NCI-H446 treated with DMSO at 0.1 percent for 48 hours (cell line): Measurements from ENCODE around the gene LGR6.
A peak's percentile ranks its signal among the peaks of the same experiment; 100 is the strongest.

Source experiments
- DNase-seq: peaks from one replicate; lab custom pipeline; 2025; lab: John Stamatoyannopoulos, UW

Gene LGR6

DNA sequence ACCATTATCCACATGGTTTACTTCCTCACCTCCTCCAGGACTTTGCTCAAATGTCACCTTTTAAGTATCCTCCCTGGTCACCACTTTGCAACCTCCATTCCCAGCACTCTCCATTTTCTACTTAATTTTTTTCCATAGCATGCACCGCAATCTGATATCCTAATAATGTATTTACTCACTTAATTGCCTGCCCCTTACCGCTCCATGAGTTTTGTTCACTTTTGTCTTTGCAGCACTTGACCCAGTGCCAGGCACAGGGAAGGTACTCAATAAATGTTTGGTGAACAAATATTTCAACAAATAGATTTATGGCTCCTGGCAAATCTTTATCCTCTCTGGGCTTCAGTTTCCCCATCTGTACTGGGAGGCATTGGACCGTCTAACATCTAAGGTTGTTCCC is 94.6 kb downstream of the LGR6 start:
- peak; percentile 60 for DNase-seq

DNA sequence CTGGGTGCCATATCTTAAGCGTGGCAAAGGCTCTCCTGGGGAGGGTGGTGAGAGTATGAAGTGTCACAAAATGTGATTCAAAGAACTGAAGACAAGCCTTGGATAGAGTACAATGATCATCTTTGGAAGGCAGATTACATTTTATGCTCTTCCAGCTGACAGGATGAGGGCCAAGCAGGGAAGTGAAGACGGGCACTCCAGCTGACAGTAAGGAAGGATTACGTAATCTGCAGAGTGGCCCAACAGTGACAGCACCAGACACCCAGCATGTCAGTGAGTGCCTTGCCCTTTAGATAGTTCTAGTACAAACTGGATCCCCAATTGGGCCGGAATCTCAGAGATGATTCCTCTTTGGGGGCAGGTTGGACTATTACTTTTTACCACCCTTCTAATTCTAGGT is 95.4 kb downstream of the LGR6 start:
- no peak for DNase-seq

DNA sequence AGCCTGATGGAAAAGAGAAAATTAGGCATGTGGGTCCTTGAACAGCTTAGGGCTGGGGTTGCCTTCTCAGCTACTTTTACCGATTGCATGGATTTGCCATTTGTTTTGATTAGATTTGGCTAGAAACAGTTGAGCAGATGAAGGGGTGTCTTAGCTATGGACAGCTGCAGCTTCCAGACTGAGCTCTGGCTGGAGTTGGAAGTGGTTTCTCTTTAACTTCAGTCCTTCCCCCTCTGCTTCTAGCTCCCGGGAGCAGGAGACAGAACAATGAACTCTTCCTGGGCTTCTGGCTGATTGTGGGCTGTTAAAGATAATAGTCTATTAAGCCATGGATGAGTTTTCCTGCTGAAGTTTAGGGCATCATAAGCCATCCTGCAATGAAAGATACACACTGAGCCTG is 97.4 kb downstream of the LGR6 start:
- peak; percentile 27 for DNase-seq

DNA sequence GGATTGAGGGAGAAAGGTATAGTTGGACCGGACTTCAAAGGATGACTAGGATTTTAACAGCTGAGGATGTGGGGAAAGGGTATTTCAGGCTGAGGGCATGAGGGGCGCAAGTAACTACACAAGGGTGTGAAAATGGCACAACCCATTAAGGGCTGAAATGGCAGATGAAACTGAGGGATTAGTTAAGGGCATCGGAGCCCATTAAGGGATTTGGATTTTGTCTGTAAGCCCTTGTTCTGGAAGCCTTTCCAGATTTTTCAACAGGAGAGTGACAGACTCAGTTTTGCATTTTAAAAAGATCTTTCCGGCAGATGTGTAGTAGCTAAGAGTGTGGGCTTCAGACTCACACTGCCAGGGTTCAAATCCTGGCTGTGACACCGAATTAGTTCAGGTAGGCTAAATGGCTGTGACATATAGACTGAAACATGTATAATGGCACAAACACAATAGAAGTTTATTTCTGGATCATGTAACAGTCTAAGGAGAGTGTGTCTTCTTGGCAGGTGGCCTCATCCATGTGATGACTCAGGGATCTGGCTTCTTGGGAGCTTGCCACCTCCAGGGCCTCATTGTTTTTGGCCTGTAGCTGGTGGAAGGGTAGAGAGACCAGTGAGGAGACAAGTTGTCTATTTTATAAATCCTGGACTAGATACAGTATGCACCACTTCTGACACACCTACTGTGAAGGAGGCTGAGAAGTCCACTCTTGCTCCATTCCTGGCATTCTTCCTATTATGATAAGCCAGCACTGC is 98.5 kb downstream of the LGR6 start:
- peak; percentile 90 for DNase-seq

DNA sequence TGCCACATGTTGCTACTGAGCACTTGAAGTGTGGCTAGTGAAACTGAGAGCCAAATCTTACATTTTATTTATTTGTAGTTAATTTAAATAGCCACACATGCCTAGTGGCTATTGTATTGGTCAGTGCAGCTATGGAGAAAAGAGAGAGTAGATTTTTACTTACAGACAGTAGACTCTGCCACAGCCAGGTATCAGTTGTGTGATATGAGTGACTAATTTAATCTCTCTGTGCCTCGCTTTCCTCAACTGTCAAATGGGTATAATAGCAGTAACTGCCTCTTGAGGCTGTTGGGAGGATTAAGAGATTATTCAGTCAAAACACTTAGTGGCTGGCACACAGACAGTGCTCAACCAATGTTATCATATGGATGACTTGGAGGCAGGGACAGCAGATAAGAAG is 99.2 kb downstream of the LGR6 start:
- DNase-seq = no peak

DNA sequence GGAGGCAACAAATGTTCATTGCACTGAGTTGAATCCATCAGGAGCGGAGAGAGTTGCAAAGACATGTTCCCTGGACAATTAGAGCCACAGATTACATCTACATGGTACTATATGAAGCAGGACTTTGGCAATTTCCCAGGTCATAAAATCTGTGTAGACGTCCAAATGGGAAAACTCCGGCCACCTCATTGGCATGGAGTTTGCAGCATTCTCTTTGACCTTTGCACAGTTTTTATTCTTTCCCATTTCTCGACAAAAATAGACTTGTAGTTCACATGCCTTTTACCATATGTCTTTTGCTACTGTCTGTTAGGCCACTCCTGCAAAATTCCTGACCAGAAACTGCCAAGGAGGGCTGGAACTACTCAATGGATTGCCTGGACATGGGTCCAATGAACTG is 100.0 kb downstream of the LGR6 start:
- no peak for DNase-seq

DNA sequence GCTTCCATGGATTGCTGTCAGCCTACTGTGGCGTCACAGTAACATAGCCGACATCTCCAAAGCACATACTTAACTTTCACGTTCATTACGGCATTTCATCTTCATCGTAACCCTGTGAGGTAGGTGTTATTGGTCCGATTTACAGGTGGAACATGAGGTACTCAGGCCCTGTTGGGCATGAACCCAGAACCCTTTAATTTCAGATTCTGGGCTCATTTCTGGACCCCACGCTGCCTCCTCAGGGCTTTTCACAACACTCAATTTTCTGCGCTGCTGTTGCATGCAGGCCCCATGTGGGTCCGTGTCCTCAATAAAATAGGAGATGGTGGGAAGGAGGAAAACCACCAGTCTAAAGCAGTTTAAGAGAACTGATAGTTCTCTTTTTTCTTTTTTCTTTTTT is 108.6 kb downstream of the LGR6 start:
- no peak for DNase-seq

DNA sequence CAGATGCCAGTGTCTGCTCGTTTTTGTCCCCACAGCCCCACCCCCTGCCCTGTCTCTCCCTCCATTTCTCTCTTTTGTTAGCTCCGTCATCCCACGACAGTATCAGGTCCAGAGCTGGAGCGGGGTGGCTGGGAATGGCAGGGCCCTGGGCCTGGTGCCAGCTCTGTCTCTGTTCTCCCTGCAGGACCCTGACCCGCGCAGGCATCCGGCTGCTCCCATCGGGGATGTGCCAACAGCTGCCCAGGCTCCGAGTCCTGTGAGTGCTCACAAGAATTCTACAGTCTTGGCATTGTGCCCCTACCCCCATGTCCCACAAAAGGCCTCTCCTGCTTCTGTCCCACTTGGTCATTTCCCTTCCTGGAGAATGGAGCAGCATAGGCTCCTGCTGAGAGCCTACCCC is 110.8 kb downstream of the LGR6 start:
- DNase-seq = peak; percentile 20

DNA sequence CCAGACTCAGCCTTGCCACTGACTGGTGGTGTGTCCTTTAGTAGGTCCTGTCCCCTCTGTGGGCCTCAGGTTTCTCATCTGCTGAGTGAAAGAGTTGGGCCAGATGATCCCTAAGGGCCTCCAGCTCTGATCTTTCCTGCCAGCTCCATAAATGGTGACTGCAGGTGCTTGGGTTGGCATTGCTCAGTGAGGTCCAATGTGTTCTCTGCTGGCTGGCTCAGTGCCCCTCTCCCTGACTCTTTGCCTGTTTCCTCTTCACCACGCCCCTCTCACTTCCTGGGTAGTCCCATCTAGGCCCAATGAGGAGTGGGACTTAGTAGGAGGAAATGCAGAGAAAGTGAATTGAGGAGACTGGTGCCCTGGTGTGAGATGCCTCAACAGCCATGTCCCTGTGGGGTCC is 111.6 kb downstream of the LGR6 start:
- no peak for DNase-seq

DNA sequence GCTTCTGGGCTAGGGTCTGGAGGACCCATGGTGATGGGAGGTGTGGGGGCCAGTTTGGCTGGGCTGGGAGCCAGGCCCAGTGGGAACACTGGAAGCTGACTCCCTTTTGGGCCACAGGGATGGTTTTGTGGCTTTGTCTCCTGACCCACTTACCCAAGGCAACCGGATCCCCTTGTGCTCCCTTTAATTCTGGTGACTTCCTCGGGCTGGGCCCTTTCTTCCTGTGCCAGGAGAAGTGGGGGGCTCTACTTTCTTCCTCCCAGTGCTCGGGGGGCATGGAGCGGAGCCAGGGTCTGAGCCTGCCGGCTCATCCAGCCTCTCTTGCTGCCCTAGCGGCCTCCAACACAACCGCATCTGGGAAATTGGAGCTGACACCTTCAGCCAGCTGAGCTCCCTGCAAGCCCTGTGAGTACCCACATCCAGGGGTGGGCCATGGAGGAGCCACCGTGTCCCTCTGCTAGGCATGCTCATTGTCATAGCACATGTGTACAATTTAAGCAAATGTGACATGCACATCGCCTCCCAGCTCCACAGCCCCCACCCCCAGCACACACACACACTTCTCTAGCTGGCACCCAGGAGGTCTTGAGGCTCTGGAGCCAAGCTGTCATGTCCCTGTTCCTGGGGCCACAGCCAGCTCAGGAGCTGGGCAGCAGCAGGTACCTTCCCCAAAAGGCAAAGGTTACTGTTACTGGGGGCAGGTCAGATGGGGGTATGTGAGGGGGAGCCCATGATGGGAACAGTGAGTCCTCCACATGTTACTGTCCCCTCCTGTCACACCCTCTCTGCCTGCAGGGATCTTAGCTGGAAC is 113.1 kb downstream of the LGR6 start:
- DNase-seq = no peak

DNA sequence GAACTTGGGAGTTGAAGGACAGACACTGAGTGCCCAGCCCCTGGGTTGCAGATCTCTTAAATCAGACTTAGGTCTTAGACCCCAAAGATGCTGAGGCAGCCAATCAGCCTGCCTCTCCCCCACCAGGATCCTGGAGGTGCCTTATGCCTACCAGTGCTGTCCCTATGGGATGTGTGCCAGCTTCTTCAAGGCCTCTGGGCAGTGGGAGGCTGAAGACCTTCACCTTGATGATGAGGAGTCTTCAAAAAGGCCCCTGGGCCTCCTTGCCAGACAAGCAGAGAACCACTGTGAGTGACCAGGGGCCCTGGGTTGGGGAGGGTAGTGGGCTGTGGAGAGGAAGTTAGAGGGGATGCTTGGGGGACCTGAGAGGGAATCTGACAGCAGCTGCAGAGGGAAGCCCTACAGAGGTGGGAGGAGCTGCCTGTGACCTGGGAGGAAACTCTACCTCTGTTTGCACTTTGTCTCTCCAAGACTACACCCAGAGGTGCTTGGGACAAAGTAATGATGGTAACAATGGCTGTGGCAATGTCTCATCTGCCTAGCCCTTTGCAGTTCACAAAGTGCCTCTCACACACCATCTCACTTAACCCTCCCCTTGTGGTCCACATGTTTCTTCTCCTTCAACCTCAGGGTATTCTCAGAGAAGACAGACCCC is 116.6 kb downstream of the LGR6 start:
- no peak for DNase-seq

DNA sequence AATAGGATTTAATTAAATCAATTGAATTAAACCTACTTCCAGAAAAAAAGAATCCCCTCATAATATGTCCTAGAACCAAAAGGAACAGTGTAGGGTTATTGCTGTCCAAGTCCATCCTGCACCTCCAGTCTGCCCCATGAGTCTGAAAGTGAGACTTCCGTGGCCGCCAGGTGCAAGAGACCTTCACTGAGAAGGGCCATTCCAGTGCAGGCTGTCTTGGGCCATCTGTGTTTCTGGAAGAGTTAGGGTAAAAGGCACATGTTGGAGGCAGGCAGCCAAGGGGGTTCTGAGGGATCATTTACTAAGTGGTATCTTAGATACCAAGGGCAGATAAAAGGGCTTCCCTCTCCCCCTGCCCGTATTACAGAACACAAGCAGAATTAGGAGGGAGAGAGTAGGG is 117.1 kb downstream of the LGR6 start:
- DNase-seq = no peak

DNA sequence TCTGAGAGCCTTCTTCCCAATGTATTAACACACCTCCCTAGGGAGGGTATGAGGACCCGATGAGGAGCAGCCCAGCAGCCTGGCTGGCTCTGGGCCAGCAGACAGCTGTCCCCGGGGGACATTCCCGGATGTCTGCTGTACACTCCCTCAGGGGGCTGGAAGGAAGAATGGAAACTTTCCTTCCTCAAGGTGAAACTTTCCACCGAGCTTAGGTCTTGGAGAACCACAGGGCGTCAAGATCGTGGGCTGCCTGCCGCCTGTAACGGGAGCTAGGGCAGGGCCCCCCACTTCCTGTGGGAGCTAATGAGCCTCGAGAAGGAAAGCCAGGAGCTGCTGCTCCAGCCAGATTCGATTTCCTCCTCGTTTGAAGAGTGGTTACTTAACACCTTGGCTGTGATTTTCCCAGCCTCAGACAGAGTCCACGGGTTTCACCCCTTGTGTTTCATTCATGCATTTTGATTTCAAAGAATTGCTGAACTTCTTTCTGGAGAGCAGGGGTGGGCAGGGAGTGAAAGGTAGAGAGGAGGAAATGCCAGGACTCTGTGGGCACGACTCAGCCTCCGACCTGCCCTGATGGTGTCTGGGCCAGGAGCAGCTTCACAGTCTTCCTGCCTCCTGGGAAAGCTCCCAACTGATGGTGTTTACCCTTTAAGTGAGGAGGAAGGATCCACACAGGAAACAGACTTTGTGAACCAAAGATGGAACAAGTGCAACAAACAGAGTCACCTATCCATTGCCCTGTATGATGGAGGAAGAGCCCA is 118.5 kb downstream of the LGR6 start:
- no peak for DNase-seq

DNA sequence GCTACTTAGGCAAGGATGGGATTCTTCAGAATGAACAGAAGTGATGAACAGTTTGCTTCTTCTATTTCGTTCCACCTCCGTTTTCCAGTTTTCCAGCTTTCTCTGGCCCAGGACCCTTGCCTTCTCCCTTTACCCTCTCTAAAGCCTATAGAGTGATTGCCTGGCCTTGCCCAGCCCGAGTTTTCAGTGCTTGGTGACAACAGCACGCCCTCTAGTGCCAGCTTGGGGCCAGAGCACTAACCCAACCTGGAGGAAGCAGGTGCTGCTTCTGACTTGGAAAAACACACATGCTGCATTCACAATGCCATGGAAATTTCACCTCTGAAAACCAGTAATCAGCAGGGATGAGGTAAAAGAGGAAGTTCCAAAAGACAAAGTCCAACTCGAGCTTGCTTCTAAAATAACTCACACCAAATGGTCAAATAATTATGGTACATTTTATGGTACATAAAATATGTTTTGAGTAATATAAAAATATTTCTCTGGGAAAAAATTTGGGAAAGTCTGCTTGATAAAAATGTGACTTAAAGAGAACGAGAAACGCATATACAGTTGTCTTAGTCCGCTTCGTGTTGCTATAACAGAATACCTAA is 122.1 kb downstream of the LGR6 start:
- peak; percentile 45 for DNase-seq

DNA sequence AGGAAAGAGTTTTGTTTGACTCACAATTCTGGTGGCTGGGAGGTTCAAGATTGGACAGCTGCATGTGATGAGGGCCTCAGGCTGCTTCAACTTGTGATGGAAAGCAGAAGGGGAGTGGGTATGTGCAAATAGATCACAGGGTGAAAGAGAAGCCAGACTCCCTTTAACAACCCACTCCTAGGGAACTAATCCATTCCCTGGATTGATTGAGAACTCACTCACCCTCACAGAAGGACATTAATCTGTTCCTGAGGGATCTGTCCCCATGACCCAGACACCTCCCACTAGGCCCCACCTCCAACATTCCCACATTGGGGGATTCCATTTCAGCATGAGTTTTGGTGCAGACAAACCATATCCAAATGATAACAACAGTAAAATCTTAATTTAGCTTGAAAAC is 122.6 kb downstream of the LGR6 start:
- no peak for DNase-seq

DNA sequence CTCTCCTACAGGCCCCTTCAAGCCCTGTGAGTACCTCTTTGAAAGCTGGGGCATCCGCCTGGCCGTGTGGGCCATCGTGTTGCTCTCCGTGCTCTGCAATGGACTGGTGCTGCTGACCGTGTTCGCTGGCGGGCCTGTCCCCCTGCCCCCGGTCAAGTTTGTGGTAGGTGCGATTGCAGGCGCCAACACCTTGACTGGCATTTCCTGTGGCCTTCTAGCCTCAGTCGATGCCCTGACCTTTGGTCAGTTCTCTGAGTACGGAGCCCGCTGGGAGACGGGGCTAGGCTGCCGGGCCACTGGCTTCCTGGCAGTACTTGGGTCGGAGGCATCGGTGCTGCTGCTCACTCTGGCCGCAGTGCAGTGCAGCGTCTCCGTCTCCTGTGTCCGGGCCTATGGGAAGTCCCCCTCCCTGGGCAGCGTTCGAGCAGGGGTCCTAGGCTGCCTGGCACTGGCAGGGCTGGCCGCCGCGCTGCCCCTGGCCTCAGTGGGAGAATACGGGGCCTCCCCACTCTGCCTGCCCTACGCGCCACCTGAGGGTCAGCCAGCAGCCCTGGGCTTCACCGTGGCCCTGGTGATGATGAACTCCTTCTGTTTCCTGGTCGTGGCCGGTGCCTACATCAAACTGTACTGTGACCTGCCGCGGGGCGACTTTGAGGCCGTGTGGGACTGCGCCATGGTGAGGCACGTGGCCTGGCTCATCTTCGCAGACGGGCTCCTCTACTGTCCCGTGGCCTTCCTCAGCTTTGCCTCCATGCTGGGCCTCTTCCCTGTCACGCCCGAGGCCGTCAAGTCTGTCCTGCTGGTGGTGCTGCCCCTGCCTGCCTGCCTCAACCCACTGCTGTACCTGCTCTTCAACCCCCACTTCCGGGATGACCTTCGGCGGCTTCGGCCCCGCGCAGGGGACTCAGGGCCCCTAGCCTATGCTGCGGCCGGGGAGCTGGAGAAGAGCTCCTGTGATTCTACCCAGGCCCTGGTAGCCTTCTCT is 124.6 kb downstream of the LGR6 start:
- DNase-seq = no peak

DNA sequence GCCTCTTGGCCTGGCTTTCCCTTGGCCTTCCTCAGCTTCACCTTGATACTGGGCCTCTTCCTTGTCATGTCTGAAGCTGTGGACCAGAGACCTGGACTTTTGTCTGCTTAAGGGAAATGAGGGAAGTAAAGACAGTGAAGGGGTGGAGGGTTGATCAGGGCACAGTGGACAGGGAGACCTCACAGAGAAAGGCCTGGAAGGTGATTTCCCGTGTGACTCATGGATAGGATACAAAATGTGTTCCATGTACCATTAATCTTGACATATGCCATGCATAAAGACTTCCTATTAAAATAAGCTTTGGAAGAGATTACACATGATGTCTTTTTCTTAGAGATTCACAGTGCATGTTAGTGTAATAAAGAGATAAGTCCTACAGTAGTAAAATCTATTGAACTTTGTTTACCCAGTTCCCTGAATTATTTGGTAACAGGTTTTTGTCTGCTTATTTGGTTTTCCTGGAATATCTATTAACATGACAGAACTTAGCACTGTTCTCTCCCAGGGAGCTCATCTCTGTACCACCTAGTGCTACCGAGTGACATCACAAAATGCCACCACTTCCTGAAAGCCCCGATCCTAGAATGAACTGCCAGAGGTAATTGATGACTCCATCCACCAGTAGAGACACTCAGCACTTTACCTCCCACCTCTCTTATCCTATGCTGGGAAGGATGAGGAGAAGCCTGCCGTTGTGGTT is 125.9 kb downstream of the LGR6 start:
- DNase-seq = no peak

DNA sequence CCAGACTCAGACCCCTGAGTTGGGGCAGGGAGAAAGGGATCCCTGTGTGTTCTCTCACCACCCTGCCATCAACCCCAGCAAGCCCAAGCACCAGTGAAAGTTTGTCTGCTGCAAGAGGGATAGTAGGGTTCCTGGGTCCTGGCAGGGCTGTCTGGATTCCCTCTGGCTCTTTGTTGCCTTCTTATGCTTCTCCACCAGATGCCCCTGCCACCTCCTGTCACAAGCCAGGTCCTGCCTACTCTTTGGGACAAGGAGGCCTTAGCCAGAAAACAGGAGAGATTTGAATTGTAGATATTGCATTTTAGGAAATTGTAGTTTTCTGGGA is 126.4 kb downstream of the LGR6 start:
- no peak for DNase-seq

DNA sequence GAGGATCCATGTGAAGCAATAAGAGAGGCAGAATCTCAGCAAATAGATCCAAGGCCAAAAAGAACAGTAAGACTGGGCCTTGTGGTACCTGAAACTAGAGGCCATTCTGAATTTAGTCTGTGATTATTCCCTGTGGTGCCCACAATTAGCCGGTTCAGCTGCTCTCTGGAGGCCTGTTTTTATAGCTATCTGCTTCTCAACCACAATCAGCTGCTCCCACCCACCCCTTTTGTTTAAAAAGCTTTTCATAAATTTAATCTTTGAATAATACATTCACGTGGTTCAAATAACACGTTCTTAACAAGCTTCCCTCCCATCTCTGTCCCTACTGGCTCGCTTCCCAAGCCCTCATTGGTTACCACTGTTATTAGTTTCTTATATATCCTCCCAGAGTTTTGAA is 130.1 kb downstream of the LGR6 start:
- DNase-seq = no peak

DNA sequence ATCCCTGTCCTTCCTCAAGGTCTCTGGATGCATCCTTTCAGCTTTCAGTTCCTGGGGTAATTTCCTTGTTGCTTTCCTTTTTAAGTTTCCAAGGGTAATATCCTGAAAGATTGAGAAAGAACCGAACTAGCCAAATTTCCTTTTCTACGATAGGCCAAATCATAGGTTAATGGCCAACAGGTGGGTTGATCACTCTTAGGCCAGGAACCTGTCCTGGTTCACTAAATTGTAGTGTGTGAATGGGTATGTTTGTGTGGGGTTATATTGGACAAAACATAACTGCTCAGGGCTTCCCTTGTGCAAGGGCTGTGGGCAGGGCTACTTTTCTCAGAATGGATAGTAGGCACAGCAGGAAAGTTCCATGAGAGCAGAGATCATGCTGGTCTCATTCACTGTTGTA is 131.0 kb downstream of the LGR6 start:
- no peak for DNase-seq
